ENCODE data around the gene NCOA7.

DNA sequence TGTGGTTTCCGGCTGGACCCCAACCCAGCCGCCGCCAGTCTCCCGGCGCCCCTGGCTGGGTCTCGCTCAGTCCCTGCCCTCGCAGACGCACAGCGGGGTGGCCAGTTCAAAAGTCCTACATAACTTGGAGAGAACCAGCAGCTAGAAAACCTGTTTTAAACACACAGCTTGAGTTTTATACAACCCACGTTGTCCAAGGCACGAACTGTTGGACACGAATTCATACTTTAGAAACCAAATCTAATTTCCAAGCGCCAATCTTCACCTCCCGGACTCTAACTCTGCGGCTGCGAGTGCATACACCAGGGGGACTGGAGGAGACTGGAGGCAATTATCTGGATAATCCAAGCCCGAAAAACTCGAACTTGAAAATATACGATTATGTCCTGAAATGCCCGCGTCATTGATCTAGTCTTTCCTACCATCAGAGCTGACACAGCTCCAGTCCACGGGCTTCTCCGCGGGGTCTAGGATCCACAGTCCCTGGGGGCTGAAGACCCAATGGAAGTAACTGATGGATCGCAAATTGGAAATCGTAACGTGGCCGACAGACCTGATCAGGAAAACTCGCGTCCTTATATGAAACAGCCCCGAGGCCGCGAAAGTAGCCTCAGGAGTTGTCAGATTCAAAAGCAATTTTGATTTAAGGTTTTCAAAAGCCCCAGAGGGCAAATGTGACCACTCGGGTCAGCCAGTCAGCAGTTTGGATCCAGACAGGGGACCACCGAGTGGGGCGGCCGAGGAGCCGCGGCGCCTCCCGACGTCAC lies 42.2 kb upstream of the NCOA7 start:
- TF ChIP-seq, protein P1, sequence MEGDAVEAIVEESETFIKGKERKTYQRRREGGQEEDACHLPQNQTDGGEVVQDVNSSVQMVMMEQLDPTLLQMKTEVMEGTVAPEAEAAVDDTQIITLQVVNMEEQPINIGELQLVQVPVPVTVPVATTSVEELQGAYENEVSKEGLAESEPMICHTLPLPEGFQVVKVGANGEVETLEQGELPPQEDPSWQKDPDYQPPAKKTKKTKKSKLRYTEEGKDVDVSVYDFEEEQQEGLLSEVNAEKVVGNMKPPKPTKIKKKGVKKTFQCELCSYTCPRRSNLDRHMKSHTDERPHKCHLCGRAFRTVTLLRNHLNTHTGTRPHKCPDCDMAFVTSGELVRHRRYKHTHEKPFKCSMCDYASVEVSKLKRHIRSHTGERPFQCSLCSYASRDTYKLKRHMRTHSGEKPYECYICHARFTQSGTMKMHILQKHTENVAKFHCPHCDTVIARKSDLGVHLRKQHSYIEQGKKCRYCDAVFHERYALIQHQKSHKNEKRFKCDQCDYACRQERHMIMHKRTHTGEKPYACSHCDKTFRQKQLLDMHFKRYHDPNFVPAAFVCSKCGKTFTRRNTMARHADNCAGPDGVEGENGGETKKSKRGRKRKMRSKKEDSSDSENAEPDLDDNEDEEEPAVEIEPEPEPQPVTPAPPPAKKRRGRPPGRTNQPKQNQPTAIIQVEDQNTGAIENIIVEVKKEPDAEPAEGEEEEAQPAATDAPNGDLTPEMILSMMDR (IDR thresholded peaks at IDR 0.05) = no peak
- TF ChIP-seq POLR2AphosphoS5 (IDR thresholded peaks at IDR 0.05) = no peak

Data from upper lobe of left lung (tissue), 4 donors.